ENCODE measurements around the gene ZNF521.

Gene ZNF521

DNA sequence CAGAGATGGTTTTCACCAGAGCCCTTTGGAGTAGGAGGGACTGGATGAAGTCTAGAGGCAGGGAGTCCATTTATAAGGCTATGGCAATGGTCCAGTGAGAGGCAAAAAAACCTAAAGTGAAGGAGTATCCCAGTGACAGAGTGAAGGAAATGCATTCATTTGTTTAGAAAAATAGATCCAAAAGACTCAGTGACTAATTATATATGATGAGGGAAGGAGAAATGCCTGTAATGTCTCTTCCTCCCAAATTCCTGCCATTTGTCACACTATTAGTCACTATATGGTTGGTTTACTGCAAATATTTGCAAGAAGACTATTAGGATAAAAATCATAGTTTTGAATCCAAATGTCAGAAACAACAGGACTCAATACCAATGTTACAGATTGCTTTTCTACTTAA is 104.2 kb downstream of the ZNF521 start:
- peak; percentile 90 for DNase-seq

- DNase-seq, result no peak
Measured at GRCh38 chr18:25244924-25245698, 106.9 kb downstream of the ZNF521 start.

- DNase-seq, result no peak
Measured at GRCh38 chr18:25244170-25244569, 107.8 kb downstream of the ZNF521 start.

DNA sequence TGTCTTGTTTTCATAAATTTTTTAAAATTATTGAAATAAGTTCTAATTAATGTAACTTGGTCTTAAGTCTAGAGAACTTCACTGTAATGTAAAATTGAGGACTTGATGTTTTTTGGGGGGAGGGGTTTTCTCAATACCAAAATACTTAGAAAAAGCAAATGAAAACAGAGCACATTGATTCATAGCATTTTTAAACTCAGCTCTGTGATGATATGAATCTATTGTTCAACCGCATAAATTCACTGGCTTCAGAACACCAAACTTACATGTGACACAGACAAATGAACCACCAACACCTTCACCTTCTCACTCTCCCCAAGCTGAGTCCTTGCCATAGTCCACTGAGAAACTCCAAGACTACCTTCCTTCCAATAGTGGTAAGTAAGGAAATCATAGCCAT is 108.2 kb downstream of the ZNF521 start:
- DNase-seq, result no peak

- DNase-seq, result no peak
Measured at GRCh38 chr18:25243257-25243656, 108.7 kb downstream of the ZNF521 start.

DNA sequence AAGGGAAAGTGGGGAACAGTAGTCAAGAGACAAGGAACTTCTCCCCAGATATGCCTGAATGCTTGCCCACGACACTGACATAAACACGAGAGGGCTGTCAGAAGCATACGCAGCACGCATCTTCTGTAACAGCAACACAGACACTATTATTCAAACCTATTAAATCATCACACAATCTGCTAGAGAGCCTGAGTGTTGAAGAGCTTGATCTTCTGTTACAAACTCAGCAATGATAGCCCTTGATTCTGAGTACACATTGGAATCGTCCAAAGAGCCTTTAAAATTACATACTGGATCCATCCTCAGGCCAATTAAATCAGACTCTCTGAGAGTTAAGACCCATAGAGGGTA is 111.6 kb downstream of the ZNF521 start:
- no peak for DNase-seq

- peak; percentile 61 for DNase-seq
Measured at GRCh38 chr18:25239581-25240419, 112.2 kb downstream of the ZNF521 start.

- no peak for DNase-seq
Measured at GRCh38 chr18:25239151-25239550, 112.8 kb downstream of the ZNF521 start.

DNA sequence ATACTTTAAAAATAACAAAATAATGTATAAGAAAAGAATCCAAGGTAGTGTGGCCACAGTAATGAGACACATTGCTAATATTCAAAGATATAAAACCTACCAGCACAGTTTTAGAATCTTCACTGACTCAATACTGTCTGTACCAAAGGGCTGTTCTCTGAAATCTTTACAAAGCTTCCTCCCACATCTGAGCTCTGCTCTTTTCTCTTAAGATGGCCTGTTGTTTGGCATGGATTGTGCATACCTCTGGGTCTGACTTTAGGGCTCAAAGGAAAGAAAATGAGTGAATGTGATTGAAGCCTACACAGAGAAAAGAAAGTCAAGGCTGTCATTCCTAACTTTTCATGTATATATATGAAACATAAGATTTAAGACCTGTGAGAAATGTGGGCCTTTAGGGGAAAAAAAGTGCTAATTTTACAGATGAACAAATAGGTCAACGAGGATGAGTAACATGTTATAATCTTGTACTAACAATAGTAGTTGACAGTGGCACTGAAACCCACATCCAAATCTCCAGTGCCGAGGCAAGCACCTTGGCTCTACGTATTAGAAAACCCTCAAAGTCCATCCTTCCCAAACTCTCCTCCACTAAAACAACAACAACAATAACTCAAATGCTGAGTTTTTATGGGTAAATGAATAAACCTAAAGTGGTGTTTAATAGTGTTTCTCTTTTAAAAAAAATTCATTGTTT is 114.2 kb downstream of the ZNF521 start:
- DNase-seq, result no peak

DNA sequence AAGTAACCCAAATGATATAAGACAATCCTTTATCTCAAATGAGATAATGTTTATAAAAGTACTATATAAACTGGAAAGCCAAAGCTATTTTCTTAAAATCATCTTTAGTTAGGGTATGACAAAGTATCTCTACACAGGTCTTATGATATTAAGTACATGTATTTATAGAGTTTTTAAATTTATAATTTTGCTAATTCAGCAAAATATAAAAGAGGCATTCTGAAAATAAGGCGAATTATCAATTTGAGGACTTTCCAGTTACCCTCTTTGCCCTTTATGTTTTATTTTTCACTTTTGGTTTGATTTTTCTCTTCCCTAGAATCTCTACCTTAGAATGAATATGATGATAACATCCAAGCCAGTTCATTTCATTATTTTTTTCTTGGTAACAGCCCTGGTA is 115.2 kb downstream of the ZNF521 start:
- DNase-seq, result no peak

GRCh38 chr18:25235401-25236042 is 116.4 kb downstream of the ZNF521 start:
- no peak for DNase-seq

DNA sequence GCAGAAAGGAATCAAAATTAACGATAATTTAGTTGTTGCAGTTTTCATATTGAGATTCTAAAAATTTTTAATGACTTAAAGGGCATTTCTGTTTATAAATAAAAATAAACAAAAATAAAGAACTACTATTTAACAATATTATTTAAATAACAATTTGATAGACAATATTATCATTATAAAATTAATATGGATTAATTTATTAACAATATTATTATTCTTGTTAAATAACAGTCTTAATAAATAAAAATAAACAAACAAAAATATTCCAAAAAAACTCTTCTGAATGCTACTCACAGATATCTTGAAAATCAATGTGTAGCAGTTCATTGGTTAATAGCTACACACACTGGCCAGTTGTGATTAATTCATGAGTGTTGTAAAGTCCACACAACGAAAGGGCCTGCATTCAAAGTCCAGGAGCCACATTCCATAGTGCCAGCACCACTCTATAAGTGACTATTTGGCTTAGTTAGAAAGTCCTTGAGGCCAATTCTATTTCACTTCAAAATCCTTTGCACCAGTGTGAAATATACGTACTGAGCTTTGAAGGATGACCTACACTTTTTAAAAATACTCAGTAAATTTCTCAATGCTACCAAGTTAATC is 117.1 kb downstream of the ZNF521 start:
- DNase-seq, result no peak

DNA sequence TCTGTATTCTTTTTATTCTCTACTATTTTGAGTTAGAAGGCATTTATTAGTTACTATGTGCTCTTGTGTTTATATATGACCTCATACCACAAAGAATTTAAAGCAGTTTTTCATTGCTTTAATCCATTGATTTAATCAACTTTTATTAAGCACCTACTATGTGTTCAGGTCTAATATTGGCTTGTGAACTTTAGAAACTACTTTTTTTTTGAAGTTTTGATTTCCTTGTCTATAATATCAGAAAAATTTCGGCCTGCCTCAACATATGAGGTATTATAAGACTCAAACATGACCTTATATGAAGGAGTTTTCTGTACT is 117.7 kb downstream of the ZNF521 start:
- no peak for DNase-seq

- DNase-seq, result peak; percentile 80
Measured at GRCh38 chr18:25233528-25234321, 118.2 kb downstream of the ZNF521 start.

DNA sequence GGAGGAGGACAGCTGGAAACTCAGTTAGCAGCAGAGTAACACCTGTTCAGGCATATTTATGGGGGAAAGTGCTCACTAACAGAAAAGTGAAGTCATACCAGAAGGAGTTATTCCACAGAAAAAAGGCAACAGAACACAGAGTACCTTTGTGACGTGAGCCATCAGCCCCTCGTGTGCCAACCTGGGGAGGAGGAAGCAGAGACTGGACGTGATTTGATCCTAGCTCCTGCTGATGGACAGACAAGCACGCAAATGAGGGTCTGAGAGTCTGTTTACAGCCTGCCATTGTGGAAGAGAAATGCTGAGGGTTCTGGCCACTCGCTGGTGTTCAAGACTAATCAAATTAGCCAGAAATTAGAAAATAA is 120.7 kb downstream of the ZNF521 start:
- DNase-seq, result no peak

- DNase-seq, result peak; percentile 88
Measured at GRCh38 chr18:25230658-25231326, 121.2 kb downstream of the ZNF521 start.

DNA sequence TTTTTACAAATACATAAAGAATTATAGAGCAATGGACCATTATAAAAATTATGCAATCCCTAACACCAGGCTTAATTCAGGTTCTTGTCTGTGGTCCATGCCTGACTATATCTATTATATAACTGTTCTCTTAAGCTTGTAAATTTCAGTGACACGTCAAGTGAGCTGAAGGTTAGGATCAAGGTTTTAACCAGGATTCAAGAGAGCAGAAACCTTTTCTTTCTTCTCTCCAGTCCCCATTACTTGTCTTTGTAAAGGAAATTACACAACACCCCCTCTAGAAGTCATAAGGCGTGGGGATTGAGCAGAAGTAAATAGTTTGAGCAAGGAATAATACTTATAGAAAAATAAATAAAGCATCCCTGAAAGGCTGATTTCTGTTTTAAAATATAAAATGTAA is 122.0 kb downstream of the ZNF521 start:
- DNase-seq, result no peak

- DNase-seq, result peak; percentile 82
Measured at GRCh38 chr18:25229081-25229480, 122.9 kb downstream of the ZNF521 start.

GRCh38 chr18:25228410-25228809 is 123.6 kb downstream of the ZNF521 start:
- DNase-seq, result no peak

GRCh38 chr18:25225151-25225550 is 126.8 kb downstream of the ZNF521 start:
- DNase-seq, result no peak

All from fibroblast of skin of scalp (primary cell).